H1 (cell line): ENCODE measurements around the gene PRKN. TPM values are rescaled to one million over a fixed set of nuclear protein-coding genes. Genes with fewer than 3 reads are reported as not detected.

Experiments used
- CTCF ChIA-PET: fragments of 300-600 bp; sonication (Branson Sonifier 250); formaldehyde crosslinking; loops from one replicate; lab custom pipeline; 2021; ENCODE audit not compliant: partially characterized antibody; lab: Charles Lee
- POLR2A ChIA-PET: fragments of 300-600 bp; sonication (Branson Sonifier 250); formaldehyde crosslinking; loops from one replicate; lab custom pipeline; 2021; ENCODE audit warnings: inconsistent platforms; ENCODE audit not compliant: partially characterized antibody; lab: Charles Lee
- DNase-seq, 2 experiments: peaks; one replicate each; pipeline versions ENCODE4 v3.0.0 to v3.0.0-alpha.2; 2010 to 2022; ENCODE audit warnings: low spot score in 2 of 2, low read depth in 1 of 2, mixed read lengths in 1 of 2
- FAIRE-seq: peaks from 2 replicates; lab custom pipeline; 2011; peaks lifted over from hg19 to GRCh38; lab: Jason Lieb, UNC
- H2AFZ ChIP-seq: 2 replicates; pipeline ENCODE4 v1.8.1; 2012; ENCODE audit warnings: low read length, inconsistent platforms
- H2AK5ac ChIP-seq: 2 replicates; pipeline ENCODE4 v1.6.1; 2013; ENCODE audit warnings: low read depth, low read length
- H2BK120ac ChIP-seq: replicated peaks from 2 replicates; pipeline ENCODE3; 2013; ENCODE audit warnings: low read depth, low read length, inconsistent platforms
- H2BK12ac ChIP-seq: 2 replicates; pipeline ENCODE4 v1.6.1; 2013; ENCODE audit warnings: low read depth, low read length
- H2BK15ac ChIP-seq: 2 replicates; pipeline ENCODE4 v1.6.1; 2013; ENCODE audit warnings: low read length
- H2BK20ac ChIP-seq: 2 replicates; pipeline ENCODE4 v1.6.1; 2013; ENCODE audit warnings: low read length
- H2BK5ac ChIP-seq: 2 replicates; pipeline ENCODE4 v1.6.1; 2013; ENCODE audit warnings: low read depth, low read length
- H3K14ac ChIP-seq: 2 replicates; pipeline ENCODE4 v1.6.1; 2013; ENCODE audit warnings: inconsistent platforms; ENCODE audit not compliant: insufficient read length
- H3K18ac ChIP-seq: 2 replicates; pipeline ENCODE4 v1.6.1; 2013; ENCODE audit warnings: low read length; ENCODE audit errors: extremely low read depth
- H3K23ac ChIP-seq: 2 replicates; pipeline ENCODE4 v1.6.1; 2013; ENCODE audit warnings: inconsistent platforms; ENCODE audit not compliant: insufficient read length
- H3K23me2 ChIP-seq: 2 replicates; pipeline ENCODE4 v1.6.1; 2013; ENCODE audit warnings: low read depth, low read length
- H3K27ac ChIP-seq: 2 replicates; pipeline ENCODE4 v1.6.1; 2011; ENCODE audit warnings: low read depth, low read length, inconsistent platforms
- H3K27me3 ChIP-seq, 4 experiments: replicated peaks in 1 of 4; 1 replicate in 1 of 4; 2 replicates in 3 of 4; pipeline versions ENCODE4 v1.6.1 to v1.8.1; 2011 to 2013; ENCODE audit warnings: low read length in 3 of 4, mild to moderate bottlenecking in 3 of 4, inconsistent platforms in 2 of 4, mixed read lengths in 2 of 4, moderate library complexity in 1 of 4; ENCODE audit not compliant: control insufficient read depth in 3 of 4, insufficient read depth in 3 of 4; ENCODE audit errors: extremely low read depth in 1 of 4
- H3K36me3 ChIP-seq, 4 experiments: 2 replicates each; pipeline versions ENCODE4 v1.6.1 to v1.8.1; 2011 to 2013; ENCODE audit warnings: mild to moderate bottlenecking in 4 of 4, low read length in 3 of 4, moderate library complexity in 2 of 4, control low read depth in 1 of 4, inconsistent platforms in 1 of 4; ENCODE audit not compliant: insufficient read depth in 4 of 4, control insufficient read depth in 2 of 4
- H3K4ac ChIP-seq: replicated peaks from 2 replicates; pipeline ENCODE3; 2013; ENCODE audit warnings: low read length, low read depth, mixed read lengths, inconsistent platforms; ENCODE audit not compliant: insufficient read length
- H3K4me1 ChIP-seq, 4 experiments: replicated peaks in 1 of 4; 1 replicate in 1 of 4; 2 replicates in 3 of 4; pipeline versions ENCODE4 v1.6.1 to v1.8.1; 2011 to 2013; ENCODE audit warnings: low read length in 3 of 4, inconsistent platforms in 2 of 4, mixed read lengths in 1 of 4; ENCODE audit not compliant: insufficient read depth in 4 of 4, control insufficient read depth in 3 of 4
- H3K4me2 ChIP-seq, 2 experiments: 2 replicates each; pipeline versions ENCODE4 v1.6.1 to v1.8.1; 2011 to 2013; ENCODE audit warnings: low read depth in 2 of 2, low read length in 2 of 2, control low read depth in 1 of 2, inconsistent platforms in 1 of 2, mild to moderate bottlenecking in 1 of 2; ENCODE audit not compliant: insufficient read depth in 1 of 2
- H3K4me3 ChIP-seq, 4 experiments: fragments of 200-600, 300-600 bp in 1 of 4; sonication (generic), shearing (Covaris generic), sonication (Bioruptor Twin) in 1 of 4; 2 replicates each; pipeline versions ENCODE4 v1.5.1 to v1.8.1; 2011 to 2016; ENCODE audit warnings: low read length in 4 of 4, low read depth in 3 of 4, control low read depth in 2 of 4, inconsistent platforms in 2 of 4, mild to moderate bottlenecking in 2 of 4, mixed read lengths in 1 of 4, moderate library complexity in 1 of 4; ENCODE audit not compliant: insufficient read depth in 2 of 4; ENCODE audit errors: extremely low read depth in 1 of 4
- H3K56ac ChIP-seq: replicated peaks from 2 replicates; pipeline ENCODE3; 2013; ENCODE audit warnings: low read depth, mild to moderate bottlenecking, mixed read lengths, low read length, inconsistent platforms; ENCODE audit not compliant: insufficient read length
- H3K79me1 ChIP-seq: 2 replicates; pipeline ENCODE4 v1.6.1; 2013; ENCODE audit warnings: low read depth, low read length, control low read depth
- H3K79me2 ChIP-seq, 2 experiments: 2 replicates each; pipeline versions ENCODE4 v1.6.1 to v1.8.1; 2012 to 2013; ENCODE audit warnings: low read length in 2 of 2, mild to moderate bottlenecking in 2 of 2, inconsistent platforms in 1 of 2; ENCODE audit not compliant: insufficient read depth in 2 of 2, control insufficient read depth in 1 of 2
- H3K9ac ChIP-seq, 4 experiments: replicated peaks in 1 of 4; 1 replicate in 1 of 4; 2 replicates in 3 of 4; pipeline versions ENCODE4 v1.6.1 to v1.8.1; 2011 to 2013; ENCODE audit warnings: low read depth in 3 of 4, low read length in 3 of 4, control low read depth in 2 of 4, mild to moderate bottlenecking in 2 of 4, moderate library complexity in 2 of 4, inconsistent platforms in 1 of 4; ENCODE audit errors: extremely low read depth in 1 of 4
- H3K9me3 ChIP-seq, 2 experiments: 2 replicates each; pipeline versions ENCODE4 v1.6.1 to v1.8.1; 2012 to 2013; ENCODE audit warnings: mild to moderate bottlenecking in 2 of 2, moderate library complexity in 2 of 2, control low read depth in 1 of 2, inconsistent platforms in 1 of 2, low read depth in 1 of 2, low read length in 1 of 2, mixed read lengths in 1 of 2; ENCODE audit not compliant: insufficient read depth in 2 of 2
- H4K20me1 ChIP-seq, 2 experiments: replicated peaks in 1 of 2; 2 replicates each; pipeline versions ENCODE3 to v1.8.1; 2011 to 2013; ENCODE audit warnings: inconsistent platforms in 2 of 2, low read length in 2 of 2, mild to moderate bottlenecking in 1 of 2; ENCODE audit not compliant: insufficient read depth in 2 of 2, control insufficient read depth in 1 of 2
- H4K5ac ChIP-seq: 2 replicates; pipeline ENCODE4 v1.6.1; 2013; ENCODE audit warnings: low read length, low read depth, mixed read lengths, inconsistent platforms; ENCODE audit not compliant: insufficient read length
- H4K8ac ChIP-seq: 2 replicates; pipeline ENCODE4 v1.8.0; 2013; ENCODE audit warnings: mild to moderate bottlenecking, moderate library complexity, low read length, inconsistent platforms; ENCODE audit not compliant: insufficient read depth; ENCODE audit errors: extremely low read depth
- H4K91ac ChIP-seq: replicated peaks from 2 replicates; pipeline ENCODE3; 2013; ENCODE audit warnings: low read length, mixed read lengths, inconsistent platforms; ENCODE audit not compliant: insufficient read length
- ASH2L ChIP-seq: fragments of 200-600, 300-600 bp; sonication (generic); IDR thresholded peaks from one replicate; pipeline ENCODE4 v1.7.1; 2017; ENCODE audit warnings: low read length
- ATF3 ChIP-seq: IDR thresholded peaks from 2 replicates; pipeline ENCODE4 v1.6.1; 2011; ENCODE audit warnings: low read depth, mild to moderate bottlenecking, low read length; ENCODE audit not compliant: insufficient read depth
- CBX8 ChIP-seq: fragments of 300-800, 300-1000 bp; sonication (generic); IDR thresholded peaks from 2 replicates; pipeline ENCODE4 v1.7.1; 2016; ENCODE audit warnings: low read depth, low read length, borderline replicate concordance
- CHD2 ChIP-seq: IDR thresholded peaks from 2 replicates; pipeline ENCODE4 v1.6.1; 2012; ENCODE audit warnings: low read length, improper control_type of control experiment
- EGR1 ChIP-seq: IDR thresholded peaks from 2 replicates; pipeline ENCODE4 v1.6.1; 2011; ENCODE audit warnings: low read depth, low read length, borderline replicate concordance
- FOSL1 ChIP-seq: IDR thresholded peaks from 2 replicates; pipeline ENCODE4 v1.6.1; 2011; ENCODE audit warnings: mild to moderate bottlenecking, low read depth, low read length, moderate library complexity; ENCODE audit not compliant: insufficient read depth
- JUND ChIP-seq: IDR thresholded peaks from 2 replicates; pipeline ENCODE4 v1.6.1; 2011; ENCODE audit warnings: mild to moderate bottlenecking, improper control_type of control experiment, low read length
- KDM1A ChIP-seq: fragments of 200-600, 300-600 bp; sonication (generic); IDR thresholded peaks from 2 replicates; pipeline ENCODE4 v1.7.1; 2016; ENCODE audit warnings: mild to moderate bottlenecking, low read length, borderline replicate concordance
- WGBS, 2 experiments: shearing (Covaris generic) in 1 of 2; methylation state at CpG; one replicate each; pipeline versions ENCODE4 v1.1.6 to v1.1.7; 2013 to 2015; ENCODE audit warnings: low lambda C conversion rate in 2 of 2, mixed read lengths in 2 of 2, inconsistent platforms in 1 of 2, low coverage in 1 of 2, missing lambda C conversion rate in 1 of 2; ENCODE audit not compliant: insufficient replicate concordance in 2 of 2, insufficient coverage in 1 of 2, insufficient read length in 1 of 2; ENCODE audit errors: extremely low coverage in 1 of 2, missing lambda C conversion rate in 1 of 2; 5-methylcytosine and 5-hydroxymethylcytosine counted together
- polyA plus RNA-seq, 7 experiments: library from polyadenylated mRNA; depleted of rRNA in 3 of 7; stranded (reverse) in 5 of 7; unstranded in 2 of 7; fragments of >200 nt in 5 of 7; fragments of 200-250 nt in 2 of 7; gene quantifications; 1 replicate in 5 of 7; 2 replicates in 1 of 7; 4 replicates in 1 of 7; pipeline versions ENCODE4 v1.2.1 to v1.2.3, GENCODE V29; 2011 to 2013; ENCODE audit warnings: missing spikeins in 2 of 7, mixed read lengths in 2 of 7
- total RNA-seq: library from RNA; stranded (reverse); fragmentation: NEBNext Ultra II Directional; extraction: Animal tissue kit (Norgen Biotek cat#: 25700); gene quantifications from 2 replicates; pipeline ENCODE4 v1.2.1, GENCODE V29; 2021

PRKN gene
- total and polyA plus RNA-seq, 2 of the 8 experiments (the other 6 are each of a cell fraction or from before 2014, with no cell fraction given): 0.13 to 0.29 TPM

GRCh38 chr6:162179196-162179951 is 548.2 kb downstream of the PRKN start:
- no peak overlapping the region for H2BK120ac ChIP-seq
- H3K4me2 ChIP-seq: no peak overlapping the region
- H3K4me3 ChIP-seq: no peak overlapping the region
- no peak for FAIRE-seq
- no peaks in the 10 kb centered on the region for H3K4me1 ChIP-seq
- H2BK20ac ChIP-seq: no peak overlapping the region
- no peaks in the 10 kb centered on the region for H3K9me3 ChIP-seq
- no peak overlapping the region for H3K14ac ChIP-seq
- no peak overlapping the region for H3K9ac ChIP-seq
- no peak overlapping the region for H2BK15ac ChIP-seq
- POLR2A ChIA-PET: no interaction called here
- no peak overlapping the region for H4K5ac ChIP-seq
- TF ChIP-seq CBX8: no peak
- no peak for TF ChIP-seq ATF3
- TF ChIP-seq KDM1A: no peak
- TF ChIP-seq EGR1: no peak
- TF ChIP-seq JUND: no peak
- TF ChIP-seq FOSL1: no peak
- TF ChIP-seq ASH2L: no peak
- TF ChIP-seq CHD2: no peak
- TF ChIP-seq, all 59 proteins: peak for 0
- CTCF ChIA-PET: interaction anchor here (0.6 to 1.5 kb wide), 3 partner anchors 9 to 1455 kb away, joined by 3 to 5 read pairs (median 4); no protein-coding TSS in a partner anchor
- Histone ChIP-seq H3K23ac (no peak overlapping the region), H3K27ac (no peak overlapping the region), H4K20me1 (no peaks in the 10 kb centered on the region), H4K91ac (no peak overlapping the region), H2BK12ac (no peak overlapping the region), H3K79me2 (no peaks in the 10 kb centered on the region), H3K27me3 (no peaks in the 10 kb centered on the region), H3K56ac (no peak overlapping the region), H3K18ac (no peak overlapping the region), H3K79me1 (no peaks in the 10 kb centered on the region), H2AK5ac (no peak overlapping the region), H3K36me3 (no peaks in the 10 kb centered on the region), H2AFZ (no peak overlapping the region), H3K4ac (no peak overlapping the region), H2BK5ac (no peak overlapping the region), H3K23me2 (no peaks in the 10 kb centered on the region), H4K8ac (no peak overlapping the region)
- 76% methylated on average over 7 of the region's 7 CpGs; no CpG with 5 or more reads in 1 of the 2 experiments for WGBS, 2 experiments
- DNase-seq: no peak
